Stimulated activated naive CD8-positive, alpha-beta T cell treated with anti-CD3 and anti-CD28 coated beads, Interleukin-15, amount 100 ng/mL, for 72 hours (primary cell): ENCODE data around the gene SYCE3.
"Not testable (repeated sequence)": the region's sequence is repeated elsewhere in the genome, so short reads cannot be mapped to it uniquely, and the experiment has no call there.

Experiments
- ATAC-seq: fragments of 150-1000 bp; cut with Tn5 transposase; 2 replicates; pipeline ENCODE4 v1.10.0; 2021; ENCODE audit warnings: mild to moderate bottlenecking, moderate library complexity
- DNase-seq, 2 donors: peaks; one replicate each; pipeline ENCODE4 v3.0.0; 2021 to 2022
- H3K27ac Mint-ChIP-seq, 2 donors: one replicate each; pipeline ENCODE4 v1.8.0; 2022; ENCODE audit warnings: mild to moderate bottlenecking in 2 of 2, mixed read lengths in 2 of 2, moderate library complexity in 2 of 2
- H3K27me3 Mint-ChIP-seq: one replicate; pipeline ENCODE4 v1.8.0; 2022; ENCODE audit warnings: mixed read lengths
- H3K4me1 Mint-ChIP-seq: one replicate; pipeline ENCODE4 v1.8.0; 2022; ENCODE audit warnings: mild to moderate bottlenecking, mixed read lengths
- H3K4me3 Mint-ChIP-seq, 2 donors: one replicate each; pipeline ENCODE4 v1.8.0; 2022; ENCODE audit warnings: mild to moderate bottlenecking in 2 of 2, mixed read lengths in 2 of 2, moderate library complexity in 1 of 2
- H3K9me3 Mint-ChIP-seq, 2 donors: one replicate each; pipeline ENCODE4 v1.8.0; 2022; ENCODE audit warnings: mixed read lengths in 2 of 2

Gene SYCE3

GRCh38 chr22:50537765-50538164 is 25.0 kb downstream of the SYCE3 start:
- H3K9me3 Mint-ChIP-seq: peaks cover 0 to 4% of the 10 kb centered on the region in 2 donors
- DNase-seq: no peak
- no peak for ATAC-seq

DNA sequence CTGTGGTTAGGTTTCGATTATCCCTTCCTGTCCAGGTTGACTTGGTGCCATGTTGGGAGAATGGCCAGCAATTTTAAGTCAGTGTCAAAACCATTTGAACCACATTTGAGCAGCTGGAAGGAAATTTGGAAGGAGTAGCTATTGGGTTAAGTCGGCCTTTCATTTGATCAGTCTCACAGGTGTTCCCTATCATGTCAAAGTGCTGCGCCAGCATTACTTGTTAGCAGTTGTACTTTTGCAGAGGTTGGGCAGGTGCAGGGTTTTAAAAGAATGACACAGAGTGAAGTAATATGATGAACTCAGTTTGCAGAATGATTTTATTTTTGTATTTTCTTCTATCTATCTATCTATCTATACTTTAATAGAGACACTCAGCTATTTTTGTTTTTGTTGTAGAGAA is 26.5 kb downstream of the SYCE3 start:
- no peaks in the 10 kb centered on the region for H3K9me3 Mint-ChIP-seq
- H3K27me3 Mint-ChIP-seq: peaks cover 10% of the 10 kb centered on the region
- peak overlapping the region in 1 of 2 donors; percentile 34 for H3K27ac Mint-ChIP-seq
- ATAC-seq (no peak), DNase-seq (no peak)
- no peak overlapping the region for H3K4me3 Mint-ChIP-seq
- peaks cover 73% of the 10 kb centered on the region for H3K4me1 Mint-ChIP-seq

More at GRCh38 chr22:50537765-50538164, 25.0 kb downstream of the SYCE3 start:
- H3K4me1 Mint-ChIP-seq: peaks cover 83% of the 10 kb centered on the region
- peak overlapping the region; percentile 83 to 100 for H3K27ac Mint-ChIP-seq
- peak overlapping the region; percentile 32 to 62 for H3K4me3 Mint-ChIP-seq
- H3K27me3 Mint-ChIP-seq: peaks cover 8% of the 10 kb centered on the region

DNA sequence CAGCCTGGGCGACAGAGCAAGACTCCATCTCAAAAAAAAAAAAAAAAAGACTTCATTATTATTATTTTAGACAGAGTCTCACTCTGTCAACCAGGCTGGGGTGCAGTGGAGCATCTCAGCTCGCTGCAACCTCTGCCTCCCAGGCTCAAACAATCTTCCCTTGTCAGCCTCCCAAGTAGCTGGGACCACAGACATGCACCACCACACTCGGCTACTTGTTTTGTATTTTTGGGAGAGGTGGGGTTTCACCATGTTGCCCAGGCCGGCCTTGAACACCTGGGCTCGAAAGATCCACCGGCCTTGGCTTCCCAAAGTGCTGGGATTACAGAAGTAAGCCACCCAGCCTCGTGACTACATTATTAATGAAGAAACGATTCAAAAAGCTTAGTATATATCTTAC is 27.6 kb downstream of the SYCE3 start:
- Mint-ChIP-seq H3K27me3 (peaks cover 10% of the 10 kb centered on the region), H3K27ac (peak overlapping the region in 1 of 2 donors; percentile 67), H3K4me3 (no peak overlapping the region), H3K4me1 (peaks cover 62% of the 10 kb centered on the region), H3K9me3 (no peaks in the 10 kb centered on the region)
- no peak for DNase-seq
- ATAC-seq: no peak

GRCh38 chr22:50533856-50534711 is 28.6 kb downstream of the SYCE3 start:
- H3K4me3 Mint-ChIP-seq: peak overlapping the region; percentile 90 to 100
- not testable (repeated sequence) for DNase-seq, ATAC-seq, H3K9me3 Mint-ChIP-seq
- H3K4me1 Mint-ChIP-seq: peaks cover 55% of the 10 kb centered on the region
- peak overlapping the region; percentile 29 to 54 for H3K27ac Mint-ChIP-seq
- peaks cover 10% of the 10 kb centered on the region for H3K27me3 Mint-ChIP-seq

DNA sequence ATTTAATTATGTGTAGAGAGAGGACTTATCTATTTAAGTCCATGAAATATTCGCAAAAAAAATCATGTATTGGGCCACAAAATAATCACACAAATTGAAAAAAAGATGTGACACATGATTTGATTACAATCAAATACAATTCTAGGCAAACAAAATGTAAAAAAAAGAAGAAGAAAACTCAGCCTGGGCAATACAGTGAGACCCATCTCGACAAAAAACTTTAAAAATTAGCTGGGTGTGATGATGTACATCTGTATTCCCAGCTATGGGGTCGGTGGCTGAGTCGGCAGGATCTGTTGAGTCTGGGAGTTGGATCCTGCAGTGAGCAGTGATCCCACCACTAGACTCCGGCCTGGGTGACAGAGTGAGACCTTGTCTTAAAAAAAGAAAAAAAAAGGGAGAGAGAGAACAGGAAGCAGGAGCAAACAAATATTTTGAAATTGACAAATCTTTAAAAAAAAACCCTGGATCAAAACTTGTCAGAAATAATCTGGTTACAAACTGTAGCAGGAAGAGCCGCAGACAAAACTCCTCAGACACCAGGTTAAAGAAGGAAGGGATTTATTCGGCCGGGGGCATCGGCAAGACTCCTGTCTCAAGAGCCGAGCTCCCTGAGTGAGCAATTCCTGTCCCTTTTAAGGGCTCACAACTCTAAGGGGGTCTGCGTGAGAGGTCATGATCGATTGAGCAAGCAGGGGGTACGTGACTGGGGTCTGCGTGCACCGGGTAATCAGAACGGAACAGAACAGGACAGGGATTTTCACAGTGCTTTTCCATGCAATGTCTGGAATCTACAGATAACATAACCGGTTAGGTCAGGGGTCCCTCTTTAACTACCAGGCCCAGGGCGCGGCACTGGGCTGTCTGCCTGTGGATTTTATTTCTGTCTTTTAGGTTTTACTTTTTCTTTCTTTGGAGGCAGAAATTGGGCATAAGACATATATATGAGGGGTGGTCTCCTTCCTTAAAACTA is 29.6 kb downstream of the SYCE3 start:
- Mint-ChIP-seq H3K27ac (peak overlapping the region; percentile 93 to 100), H3K27me3 (peaks cover 10% of the 10 kb centered on the region), H3K4me3 (peak overlapping the region; percentile 90 to 100), H3K4me1 (peaks cover 55% of the 10 kb centered on the region), H3K9me3 (no peaks in the 10 kb centered on the region)
- DNase-seq (no peak), ATAC-seq (no peak)

GRCh38 chr22:50531962-50532674 is 30.6 kb downstream of the SYCE3 start:
- no peak for ATAC-seq
- peaks cover 10% of the 10 kb centered on the region for H3K27me3 Mint-ChIP-seq
- peak overlapping the region; percentile 99 to 100 for H3K27ac Mint-ChIP-seq
- H3K4me1 Mint-ChIP-seq: peaks cover 55% of the 10 kb centered on the region
- no peaks in the 10 kb centered on the region for H3K9me3 Mint-ChIP-seq
- peak in 1 of 2 donors; percentile 38 for DNase-seq
- peak overlapping the region; percentile 90 to 100 for H3K4me3 Mint-ChIP-seq

- Mint-ChIP-seq H3K4me1 (peaks cover 55% of the 10 kb centered on the region), H3K27ac (peak overlapping the region; percentile 99 to 100), H3K4me3 (peak overlapping the region; percentile 90 to 100), H3K27me3 (peaks cover 10% of the 10 kb centered on the region), H3K9me3 (no peaks in the 10 kb centered on the region)
- DNase-seq: peak; percentile 78 to 88
- peak; percentile 69 for ATAC-seq
Observed at GRCh38 chr22:50531546-50531961, 31.2 kb downstream of the SYCE3 start.

DNA sequence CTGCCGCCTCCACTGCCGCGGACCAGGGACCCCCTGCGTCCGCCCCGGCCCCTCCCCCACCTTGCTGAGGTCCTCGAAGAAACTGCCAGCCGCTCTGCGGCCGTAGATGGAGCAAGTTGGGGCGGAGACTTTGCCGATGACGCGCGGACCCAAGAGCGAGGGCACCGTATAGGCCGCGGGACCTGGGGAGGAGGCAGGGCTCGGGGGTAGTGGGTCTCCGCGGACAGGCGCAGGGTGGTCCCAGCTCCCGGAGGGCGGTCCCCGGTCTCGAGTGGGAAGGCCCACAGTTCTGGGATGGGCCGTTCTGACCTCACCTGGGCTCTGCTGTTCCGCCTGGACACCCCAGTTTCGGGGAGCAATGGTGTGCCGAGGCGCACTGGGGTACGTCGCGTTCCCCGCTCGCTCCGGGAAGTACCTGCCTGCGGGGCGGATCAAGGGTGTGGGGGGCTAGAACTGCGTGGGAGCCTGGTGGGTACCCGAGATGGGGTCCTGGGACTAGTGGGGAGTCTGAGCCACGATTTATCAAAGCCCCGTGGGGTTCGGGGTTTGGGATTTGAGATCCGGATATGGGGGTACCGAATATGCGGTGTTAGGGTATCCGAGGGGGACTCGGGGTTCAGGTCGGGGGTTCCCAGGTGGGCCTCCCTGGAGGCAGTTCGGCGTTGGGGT is 31.7 kb downstream of the SYCE3 start:
- DNase-seq (peak; percentile 85 to 90), ATAC-seq (peak; percentile 55)
- peak overlapping the region; percentile 90 to 100 for H3K4me3 Mint-ChIP-seq
- peaks cover 10% of the 10 kb centered on the region for H3K27me3 Mint-ChIP-seq
- no peaks in the 10 kb centered on the region for H3K9me3 Mint-ChIP-seq
- H3K4me1 Mint-ChIP-seq: peaks cover 57% of the 10 kb centered on the region
- peak overlapping the region; percentile 99 to 100 for H3K27ac Mint-ChIP-seq

GRCh38 chr22:50530580-50530876 is 32.2 kb downstream of the SYCE3 start:
- Mint-ChIP-seq H3K9me3 (no peaks in the 10 kb centered on the region), H3K27ac (peak overlapping the region; percentile 99 to 100), H3K4me3 (peak overlapping the region; percentile 90 to 100), H3K27me3 (peaks cover 10% of the 10 kb centered on the region), H3K4me1 (peaks cover 57% of the 10 kb centered on the region)
- DNase-seq (no peak), ATAC-seq (no peak)

DNA sequence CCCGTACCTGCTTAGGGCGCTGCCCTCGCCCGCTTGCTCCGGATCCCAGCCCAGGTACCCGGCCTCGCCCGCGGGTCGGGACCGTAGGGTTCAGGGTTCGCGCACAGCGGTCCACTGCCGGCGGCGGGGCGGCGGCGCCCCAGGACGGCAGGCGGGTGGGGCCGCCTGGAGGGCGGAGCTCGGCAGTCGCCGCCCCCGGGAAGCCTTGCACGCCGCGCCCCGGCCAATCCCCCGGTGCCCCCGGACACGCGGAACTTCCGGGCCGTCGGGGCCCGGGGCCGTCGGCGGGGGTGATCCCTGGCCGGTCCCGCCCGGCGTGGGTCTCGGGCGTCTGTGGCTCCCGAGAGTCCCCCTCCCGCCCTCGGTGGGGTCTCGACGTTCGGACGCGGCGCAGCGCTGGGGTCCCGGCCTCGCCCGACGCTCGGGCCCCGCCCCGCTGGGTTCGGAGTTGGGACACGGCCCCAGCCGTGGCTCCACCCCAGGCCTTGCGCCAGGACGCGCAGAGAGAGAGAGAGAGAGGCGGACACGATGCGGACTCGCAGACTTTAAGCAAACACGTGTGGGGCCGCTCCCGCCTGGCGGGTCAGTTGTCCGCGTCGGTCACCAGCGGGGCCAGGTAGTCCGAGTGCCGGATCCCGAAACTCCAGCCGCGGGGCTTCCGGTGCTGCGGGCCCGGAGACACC is 32.7 kb downstream of the SYCE3 start, which contains the start of gene TYMP:
TSS of gene TYMP (minus strand) at position 116 of the 683 bp plus-strand sequence. CDS start 303 bp downstream, outside the sequence.
- DNase-seq: peak; percentile 81 to 83
- Mint-ChIP-seq H3K27me3 (peaks cover 10% of the 10 kb centered on the region), H3K9me3 (no peaks in the 10 kb centered on the region), H3K4me3 (peak within 1 kb of the TSS; percentile 95 to 100), H3K27ac (peak within 1 kb of the TSS; percentile 99 to 100), H3K4me1 (peaks cover 58% of the 10 kb centered on the region)
- ATAC-seq: peak; percentile 27

DNA sequence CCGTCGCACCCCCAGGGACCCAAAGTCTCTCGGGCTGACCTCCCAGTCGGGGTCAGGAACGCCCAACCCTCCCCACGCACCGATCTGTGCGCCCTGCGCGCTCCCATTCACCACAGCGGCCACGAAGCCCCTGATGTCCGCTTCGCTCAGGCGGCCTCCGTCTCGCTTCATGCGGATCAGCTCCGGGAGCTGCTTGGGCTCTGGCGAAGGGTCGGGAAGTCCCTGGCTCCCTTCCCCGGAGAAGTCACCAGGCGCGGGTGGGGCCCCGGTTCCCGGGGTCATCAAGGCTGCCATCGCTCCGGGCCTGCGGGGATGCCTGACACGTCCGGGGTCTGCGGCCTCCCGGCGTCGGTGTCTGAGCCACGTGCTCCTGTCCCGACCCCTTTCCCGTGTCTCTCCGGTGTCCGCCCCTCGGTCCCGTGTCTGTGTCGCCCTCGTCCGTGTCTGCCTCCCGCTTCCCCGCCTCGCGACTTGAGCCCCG is 33.3 kb downstream of the SYCE3 start:
- peak overlapping the region; percentile 52 to 67 for H3K27ac Mint-ChIP-seq
- H3K4me1 Mint-ChIP-seq: peaks cover 59% of the 10 kb centered on the region
- H3K27me3 Mint-ChIP-seq: peaks cover 10% of the 10 kb centered on the region
- ATAC-seq (no peak), DNase-seq (no peak)
- H3K4me3 Mint-ChIP-seq: peak overlapping the region; percentile 95 to 100
- no peaks in the 10 kb centered on the region for H3K9me3 Mint-ChIP-seq

- DNase-seq (no peak), ATAC-seq (no peak)
- peak overlapping the region; percentile 72 to 82 for H3K27ac Mint-ChIP-seq
Observed at GRCh38 chr22:50528682-50529415, 33.9 kb downstream of the SYCE3 start.

DNA sequence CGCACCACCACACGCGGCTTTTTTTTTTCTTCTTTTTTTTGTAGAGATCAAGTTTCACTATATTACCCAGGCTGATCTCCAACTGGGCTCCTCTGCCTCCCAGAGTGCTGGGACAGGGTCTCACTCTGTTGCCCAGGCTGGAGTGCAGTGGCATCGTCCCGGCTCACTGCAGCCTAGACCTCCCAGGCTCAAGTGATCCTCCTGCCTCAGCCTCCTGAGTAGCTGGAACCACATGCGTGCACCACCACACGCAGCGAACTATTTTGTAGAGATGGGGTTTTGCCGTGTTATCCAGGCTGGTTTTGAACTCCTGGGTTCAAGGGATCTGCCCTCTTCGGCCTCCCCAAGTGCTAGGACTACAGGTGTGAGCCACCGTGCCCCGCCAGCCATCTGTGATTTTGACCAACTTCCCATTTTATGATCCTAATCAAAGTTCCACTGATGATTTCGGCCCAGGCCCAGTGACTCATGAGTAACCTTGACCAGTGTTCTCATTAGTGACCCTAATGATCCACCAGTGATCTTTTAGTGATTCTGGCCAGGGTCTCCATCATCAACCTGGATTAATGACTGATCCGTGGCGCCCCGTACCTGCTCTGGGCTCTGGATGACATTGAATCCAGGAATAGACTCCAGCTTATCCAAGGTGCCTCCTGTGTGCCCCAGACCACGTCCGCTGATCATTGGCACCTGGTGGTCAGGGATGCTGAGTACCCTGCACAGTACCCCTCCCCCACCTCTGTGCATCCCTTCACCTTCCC is 34.6 kb downstream of the SYCE3 start:
- H3K27me3 Mint-ChIP-seq: peaks cover 6% of the 10 kb centered on the region
- H3K9me3 Mint-ChIP-seq: no peaks in the 10 kb centered on the region
- peak overlapping the region; percentile 95 to 100 for H3K4me3 Mint-ChIP-seq
- peak in 1 of 2 donors; percentile 18 for DNase-seq
- ATAC-seq: no peak
- H3K27ac Mint-ChIP-seq: peak overlapping the region; percentile 72 to 82
- peaks cover 59% of the 10 kb centered on the region for H3K4me1 Mint-ChIP-seq

More at GRCh38 chr22:50528682-50529415, 33.9 kb downstream of the SYCE3 start:
- Mint-ChIP-seq H3K4me1 (peaks cover 59% of the 10 kb centered on the region), H3K4me3 (peak overlapping the region; percentile 95 to 100), H3K9me3 (no peaks in the 10 kb centered on the region), H3K27me3 (peaks cover 10% of the 10 kb centered on the region)
